Measurements from ENCODE around the gene SAMD4A. TPM values are rescaled to one million over a fixed set of nuclear protein-coding genes. Genes with fewer than 3 reads are reported as not detected.

The SAMD4A gene
- total RNA-seq, 1 experiment from 2014 or later = 26.5 TPM

DNA sequence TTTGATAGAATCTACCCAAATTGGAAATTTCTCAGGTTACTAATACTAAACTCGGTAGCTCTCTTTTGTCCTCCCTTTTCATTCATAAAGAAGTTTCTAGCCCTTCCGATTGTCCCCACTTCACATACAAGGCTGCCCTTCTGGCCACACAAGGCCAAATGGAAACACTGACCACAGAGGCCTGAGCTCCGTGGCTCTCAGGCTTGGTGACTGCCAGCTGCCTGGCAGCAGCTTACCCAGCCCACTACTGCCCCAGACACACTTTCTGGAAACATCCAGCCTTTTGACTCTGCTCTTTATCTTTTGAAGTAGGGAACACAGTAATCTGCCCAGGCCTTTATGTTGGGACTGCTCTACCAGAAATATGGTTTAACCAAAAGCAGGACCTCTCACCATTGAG lies 168.5 kb downstream of the SAMD4A start:
- POLR2A ChIA-PET (ENCODE audit: low non-redundant PET) = no interaction called here
- CTCF ChIA-PET = no interaction called here
- no TSS peak for BruUV-seq (replicated peaks)
- Histone ChIP-seq H3K4me3 (ENCODE audit: low read depth, low read length, poor library complexity, severe bottlenecking) (no peak overlapping the region), H3K9me3 (ENCODE audit: low read depth, low read length, poor library complexity, severe bottlenecking) (no peaks in the 10 kb centered on the region), H3K27ac (ENCODE audit: low read depth, low read length, poor library complexity, severe bottlenecking) (no peak overlapping the region), H3K27me3 (replicated peaks; ENCODE audit: insufficient read depth, low read depth, low read length, poor library complexity) (no peaks in the 10 kb centered on the region), H3K36me3 (ENCODE audit: insufficient read depth, low read length, poor library complexity, severe bottlenecking) (no peaks in the 10 kb centered on the region), H3K4me1 (ENCODE audit: insufficient read depth, low read length, poor library complexity, severe bottlenecking) (peaks cover 3% of the 10 kb centered on the region)
- no peak for TF ChIP-seq EZH2 (IDR thresholded peaks at IDR 0.05; ENCODE audit: borderline replicate concordance, low read depth, low read length, poor library complexity, severe bottlenecking)
- TF ChIP-seq, protein P1, sequence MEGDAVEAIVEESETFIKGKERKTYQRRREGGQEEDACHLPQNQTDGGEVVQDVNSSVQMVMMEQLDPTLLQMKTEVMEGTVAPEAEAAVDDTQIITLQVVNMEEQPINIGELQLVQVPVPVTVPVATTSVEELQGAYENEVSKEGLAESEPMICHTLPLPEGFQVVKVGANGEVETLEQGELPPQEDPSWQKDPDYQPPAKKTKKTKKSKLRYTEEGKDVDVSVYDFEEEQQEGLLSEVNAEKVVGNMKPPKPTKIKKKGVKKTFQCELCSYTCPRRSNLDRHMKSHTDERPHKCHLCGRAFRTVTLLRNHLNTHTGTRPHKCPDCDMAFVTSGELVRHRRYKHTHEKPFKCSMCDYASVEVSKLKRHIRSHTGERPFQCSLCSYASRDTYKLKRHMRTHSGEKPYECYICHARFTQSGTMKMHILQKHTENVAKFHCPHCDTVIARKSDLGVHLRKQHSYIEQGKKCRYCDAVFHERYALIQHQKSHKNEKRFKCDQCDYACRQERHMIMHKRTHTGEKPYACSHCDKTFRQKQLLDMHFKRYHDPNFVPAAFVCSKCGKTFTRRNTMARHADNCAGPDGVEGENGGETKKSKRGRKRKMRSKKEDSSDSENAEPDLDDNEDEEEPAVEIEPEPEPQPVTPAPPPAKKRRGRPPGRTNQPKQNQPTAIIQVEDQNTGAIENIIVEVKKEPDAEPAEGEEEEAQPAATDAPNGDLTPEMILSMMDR (conservative IDR thresholded peaks at IDR 0.05; ENCODE audit: low read depth, low read length) = no peak
- no peak for DNase-seq (ENCODE audit: low spot score)
- intact Hi-C loops (cut with micrococcal nuclease; ENCODE audit: unreplicated experiment) = no loop called here

DNA sequence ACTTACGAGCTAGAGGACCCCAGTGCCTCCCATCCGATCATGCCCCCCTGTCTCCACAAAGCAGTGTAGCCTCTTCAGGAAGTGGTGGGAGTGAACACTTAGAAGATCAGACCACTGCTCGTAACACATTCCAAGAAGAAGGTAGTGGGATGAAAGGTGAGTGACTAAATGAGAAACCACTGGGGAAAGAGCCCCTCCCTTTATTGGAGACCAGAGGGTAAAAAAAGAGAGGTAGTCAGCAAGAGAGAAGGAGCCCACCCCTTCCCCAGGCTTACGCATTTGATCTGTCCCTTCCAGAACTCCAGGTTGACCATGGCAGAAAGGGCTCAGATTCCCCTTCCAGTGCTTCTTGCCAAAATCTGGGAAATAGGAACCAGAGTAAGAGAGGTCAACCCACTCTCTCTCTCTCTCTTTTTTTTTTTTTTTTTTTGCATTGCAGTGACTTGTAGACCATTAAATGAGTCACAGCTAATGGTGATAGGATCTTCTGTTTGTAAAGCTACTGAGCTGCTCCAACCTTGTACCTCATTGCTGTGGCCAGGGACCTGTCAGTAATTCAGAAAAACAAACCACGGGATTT lies 170.3 kb downstream of the SAMD4A start:
- no peak for DNase-seq (ENCODE audit: low spot score)
- intact Hi-C loops (cut with micrococcal nuclease; ENCODE audit: unreplicated experiment) = no loop called here
- Histone ChIP-seq H3K27ac (ENCODE audit: low read depth, low read length, poor library complexity, severe bottlenecking) (no peak overlapping the region), H3K4me3 (ENCODE audit: low read depth, low read length, poor library complexity, severe bottlenecking) (no peak overlapping the region), H3K9me3 (ENCODE audit: low read depth, low read length, poor library complexity, severe bottlenecking) (no peaks in the 10 kb centered on the region), H3K27me3 (replicated peaks; ENCODE audit: insufficient read depth, low read depth, low read length, poor library complexity) (no peaks in the 10 kb centered on the region), H3K4me1 (ENCODE audit: insufficient read depth, low read length, poor library complexity, severe bottlenecking) (no peaks in the 10 kb centered on the region), H3K36me3 (ENCODE audit: insufficient read depth, low read length, poor library complexity, severe bottlenecking) (no peaks in the 10 kb centered on the region)
- no TSS peak for BruUV-seq (replicated peaks)
- POLR2A ChIA-PET (ENCODE audit: low non-redundant PET) = no interaction called here
- CTCF ChIA-PET = no interaction called here
- no peak for TF ChIP-seq EZH2 (IDR thresholded peaks at IDR 0.05; ENCODE audit: borderline replicate concordance, low read depth, low read length, poor library complexity, severe bottlenecking)
- TF ChIP-seq, protein P1 (conservative IDR thresholded peaks at IDR 0.05; ENCODE audit: low read depth, low read length) = no peak

DNA sequence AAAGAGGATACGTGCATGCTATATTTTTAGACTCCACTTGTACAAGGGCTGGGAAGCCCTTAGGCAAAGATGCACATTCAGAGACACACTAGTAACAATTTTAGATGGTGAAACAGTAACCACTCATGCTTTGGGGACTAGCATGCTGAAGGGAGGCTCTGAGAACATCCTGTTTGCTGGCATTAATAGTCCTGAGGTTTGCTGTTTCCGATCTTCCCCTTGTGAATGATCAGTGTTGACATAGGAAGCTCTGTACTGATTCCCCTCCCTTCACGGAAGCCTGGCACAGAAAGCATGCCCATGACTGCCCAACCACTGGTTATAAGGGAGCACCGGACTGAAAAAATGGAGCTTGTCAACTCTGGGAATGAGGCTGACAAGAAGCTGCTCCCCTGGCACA lies 171.1 kb downstream of the SAMD4A start:
- CTCF ChIA-PET = no interaction called here

More for the DNA sequence above, 171.1 kb downstream of the SAMD4A start:
- DNase-seq (ENCODE audit: low spot score) = no peak
- Histone ChIP-seq H3K4me3 (ENCODE audit: low read depth, low read length, poor library complexity, severe bottlenecking) (no peak overlapping the region), H3K4me1 (ENCODE audit: insufficient read depth, low read length, poor library complexity, severe bottlenecking) (no peaks in the 10 kb centered on the region), H3K27me3 (replicated peaks; ENCODE audit: insufficient read depth, low read depth, low read length, poor library complexity) (no peaks in the 10 kb centered on the region), H3K9me3 (ENCODE audit: low read depth, low read length, poor library complexity, severe bottlenecking) (no peaks in the 10 kb centered on the region), H3K27ac (ENCODE audit: low read depth, low read length, poor library complexity, severe bottlenecking) (no peak overlapping the region), H3K36me3 (ENCODE audit: insufficient read depth, low read length, poor library complexity, severe bottlenecking) (no peaks in the 10 kb centered on the region)
- no TSS peak for BruUV-seq (replicated peaks)
- TF ChIP-seq, protein P1 (conservative IDR thresholded peaks at IDR 0.05; ENCODE audit: low read depth, low read length) = no peak
- TF ChIP-seq EZH2 (IDR thresholded peaks at IDR 0.05; ENCODE audit: borderline replicate concordance, low read depth, low read length, poor library complexity, severe bottlenecking) = no peak
- intact Hi-C loops (cut with micrococcal nuclease; ENCODE audit: unreplicated experiment) = no loop called here
- POLR2A ChIA-PET (ENCODE audit: low non-redundant PET) = no interaction called here
